Omental fat pad (tissue), 4 donors: ENCODE data around the gene CEP85. TPM values are rescaled to one million over a fixed set of nuclear protein-coding genes. Genes with fewer than 3 reads are reported as not detected.
"Not testable (repeated sequence)": the region's sequence is repeated elsewhere in the genome, so short reads cannot be mapped to it uniquely, and the experiment has no call there.

Source experiments
- ATAC-seq: fragments of 150-250 bp; one replicate; pipeline ENCODE4 v1.9.1; 2016; ENCODE audit warnings: mild to moderate bottlenecking, moderate library complexity; ENCODE audit not compliant: low FRiP score
- DNase-seq: peaks from one replicate; pipeline ENCODE4 v3.0.0-alpha.2; 2019; ENCODE audit warnings: low spot score
- CTCF ChIP-seq, 3 donors: fragments of 450-650 bp; IDR thresholded peaks; one replicate each; pipeline ENCODE4 v1.5.1; 2016 to 2017; ENCODE audit warnings: antibody characterized with exemption in 3 of 3, mild to moderate bottlenecking in 3 of 3, moderate library complexity in 2 of 3
- total RNA-seq, 4 donors: library from RNA; depleted of rRNA; stranded (reverse); fragments of >200 nt; gene quantifications; one replicate each; pipeline ENCODE4 v1.1.0, GENCODE V29; 2016

CEP85 gene
- total RNA-seq, 4 donors from 2014 or later: 4.3 to 6.1 (median 5.3) TPM

DNA sequence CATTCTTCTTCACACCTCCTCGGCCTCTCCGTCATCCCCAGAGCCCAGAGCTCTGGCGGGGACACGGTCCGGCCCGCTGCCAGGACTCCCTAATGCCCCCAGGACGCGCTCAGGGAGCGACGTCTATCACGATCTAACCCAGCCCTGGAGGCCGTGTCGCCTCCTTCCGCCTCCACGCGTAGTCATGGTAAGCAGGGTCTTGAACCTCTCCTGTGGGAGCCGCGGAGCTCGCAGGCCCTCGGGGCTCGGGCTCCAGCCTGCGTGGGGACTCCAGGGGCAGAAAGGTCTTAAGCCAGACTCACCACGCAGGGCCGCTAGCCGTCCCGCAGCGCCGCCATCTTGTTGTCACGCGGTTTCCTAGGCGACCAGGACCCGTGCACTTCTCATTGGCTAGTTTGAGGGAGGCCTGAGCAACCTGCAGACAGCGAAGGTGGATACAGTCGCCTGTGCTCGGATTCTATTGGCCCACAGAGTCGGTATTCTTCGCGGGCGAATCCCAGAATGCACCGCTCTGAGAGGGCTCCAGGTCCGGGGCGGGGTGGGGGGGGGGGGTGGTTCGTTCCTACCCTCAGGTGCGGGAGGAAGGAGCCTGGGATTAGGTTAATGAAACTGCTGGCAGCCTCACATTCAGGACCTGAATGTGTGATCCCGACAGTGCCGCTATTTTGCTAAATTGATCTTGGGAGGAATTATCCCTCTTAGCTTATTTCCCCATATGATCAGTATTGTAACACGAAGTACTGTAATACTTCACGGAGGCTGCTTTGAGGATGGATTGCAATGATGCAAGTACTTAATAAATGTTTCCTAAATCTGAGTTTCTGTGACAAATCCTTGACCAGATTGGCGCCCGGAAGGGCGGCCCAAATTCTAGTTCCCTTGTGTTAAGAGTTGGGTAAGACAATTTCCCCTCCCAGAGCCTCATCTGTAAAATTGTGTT is 72.6 kb downstream of the CEP85 start, which contains the start of gene UBXN11:
Gene UBXN11 (minus strand): TSS at position 347 of the 940 bp plus-strand sequence. CDS start 3,753 bp downstream, outside the sequence.
- ATAC-seq (peak; percentile 99), DNase-seq (peak; percentile 71)
- TF ChIP-seq CTCF (IDR thresholded peaks at IDR 0.05): no peak

GRCh38 chr1:26307363-26307781 is 73.4 kb downstream of the CEP85 start:
- ATAC-seq: no peak
- no peak for DNase-seq
- TF ChIP-seq CTCF (IDR thresholded peaks at IDR 0.05): no peak

DNA sequence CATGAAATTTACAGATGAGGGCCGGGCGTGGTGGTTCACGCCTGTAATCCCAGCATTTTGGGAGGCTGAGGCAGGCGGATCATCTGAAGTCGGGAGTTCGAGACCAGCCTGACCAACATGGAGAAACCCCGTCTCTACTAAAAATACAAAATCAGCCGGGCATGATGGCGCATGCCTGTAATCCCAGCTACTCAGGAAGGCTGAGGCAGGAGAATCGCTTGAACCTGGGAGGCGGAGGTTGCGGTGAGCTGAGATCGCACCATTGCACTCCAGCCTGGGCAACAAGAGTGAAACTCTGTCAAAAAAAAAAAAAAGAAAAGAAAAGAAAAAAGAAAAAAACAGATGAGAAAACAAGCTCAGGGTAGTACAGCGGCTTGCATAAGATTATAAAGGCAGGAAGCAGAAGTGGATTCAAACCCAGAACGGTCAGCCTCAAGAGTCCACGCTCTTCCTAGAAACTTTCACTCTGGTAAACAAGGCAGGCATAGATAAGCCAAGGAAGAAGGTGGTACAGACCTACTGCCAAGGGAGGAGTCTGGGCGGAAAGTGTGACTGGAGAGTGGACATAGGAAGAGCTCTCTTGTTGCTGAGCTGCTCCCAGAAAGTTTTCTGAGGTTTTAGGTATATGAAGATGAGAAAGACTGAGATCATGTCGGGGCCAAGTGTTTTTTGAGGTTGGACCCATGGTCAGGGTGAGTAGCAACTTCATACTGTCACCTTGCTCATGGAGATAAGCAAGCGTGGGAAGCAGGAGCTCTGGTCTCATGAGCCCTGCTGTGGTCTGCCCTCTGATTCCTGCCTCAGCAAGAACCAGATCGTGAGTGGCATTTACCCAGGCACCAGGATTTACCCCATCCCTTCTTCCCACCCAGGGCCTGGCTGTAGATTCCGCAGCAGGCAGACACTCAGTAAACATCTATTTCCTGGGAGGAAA is 74.2 kb downstream of the CEP85 start:
- not testable (repeated sequence) for ATAC-seq, DNase-seq

- TF ChIP-seq CTCF (IDR thresholded peaks at IDR 0.05): no peak
- ATAC-seq (no peak), DNase-seq (no peak)
Measured at GRCh38 chr1:26314501-26314900, 80.5 kb downstream of the CEP85 start.

GRCh38 chr1:26315874-26316850 is 82.2 kb downstream of the CEP85 start:
- ATAC-seq (no peak), DNase-seq (no peak)
- no peak for TF ChIP-seq CTCF (IDR thresholded peaks at IDR 0.05)

GRCh38 chr1:26317146-26317545 is 83.1 kb downstream of the CEP85 start:
- no peak for TF ChIP-seq CTCF (IDR thresholded peaks at IDR 0.05)
- no peak for ATAC-seq
- DNase-seq: no peak
